Measurements from ENCODE around the gene IFNA7. TPM values are rescaled to one million over a fixed set of nuclear protein-coding genes. Genes with fewer than 3 reads are reported as not detected.
"Not testable (repeated sequence)": the region's sequence is repeated elsewhere in the genome, so short reads cannot be mapped to it uniquely, and the experiment has no call there.

Gene IFNA7
- total RNA-seq, 2 experiments from 2014 or later, result not detected

GRCh38 chr9:21213411-21214326 is 11.7 kb upstream of the IFNA7 start:
- H3K4me1 Mint-ChIP-seq (ENCODE audit: low read depth); H3K9me3 Mint-ChIP-seq (ENCODE audit: insufficient read depth); DNase-seq; H3K27ac Mint-ChIP-seq; H3K36me3 Mint-ChIP-seq (ENCODE audit: low read depth); H3K4me3 Mint-ChIP-seq; POLR2A ChIA-PET: not testable (repeated sequence)
- peaks cover 25% of the 10 kb centered on the region for H3K27me3 Mint-ChIP-seq (ENCODE audit: low read depth)
- ATAC-seq, result peak; percentile 57
- CTCF ChIA-PET, result interaction anchor here (0.7 to 1.8 kb wide), 20 partner anchors 9 to 1317 kb away, joined by 3 to 16 read pairs (median 4); no protein-coding TSS in a partner anchor

GRCh38 chr9:21212160-21212559 is 10.2 kb upstream of the IFNA7 start:
- POLR2A ChIA-PET; H3K4me1 Mint-ChIP-seq (ENCODE audit: low read depth); H3K27ac Mint-ChIP-seq; H3K36me3 Mint-ChIP-seq (ENCODE audit: low read depth); ATAC-seq; H3K9me3 Mint-ChIP-seq (ENCODE audit: insufficient read depth); DNase-seq; H3K4me3 Mint-ChIP-seq: not testable (repeated sequence)
- H3K27me3 Mint-ChIP-seq (ENCODE audit: low read depth), result peaks cover 15% of the 10 kb centered on the region
- CTCF ChIA-PET, result interaction anchor here (1.3 to 2.1 kb wide), 3 partner anchors 17 to 222 kb away, joined by 4 to 9 read pairs (median 4); no protein-coding TSS in a partner anchor

- H3K27me3 Mint-ChIP-seq (ENCODE audit: low read depth), result peaks cover 10% of the 10 kb centered on the region
- H3K36me3 Mint-ChIP-seq (ENCODE audit: low read depth); DNase-seq; H3K4me1 Mint-ChIP-seq (ENCODE audit: low read depth); H3K27ac Mint-ChIP-seq; H3K9me3 Mint-ChIP-seq (ENCODE audit: insufficient read depth); H3K4me3 Mint-ChIP-seq; ATAC-seq: not testable (repeated sequence)
- ChIA-PET CTCF (interaction anchor here (2.1 kb wide), 1 partner anchor 15 kb away, joined by 9 read pairs; no protein-coding TSS in a partner anchor), POLR2A (interaction anchor here (0.6 kb wide), 1 partner anchor 448 kb away, joined by 3 read pairs; no protein-coding TSS in a partner anchor)
These were observed 8.8 kb upstream of the IFNA7 start for GRCh38 chr9:21210782-21211181.

GRCh38 chr9:21210311-21210710 is 8.3 kb upstream of the IFNA7 start:
- Mint-ChIP-seq H3K4me3 (no peak overlapping the region), H3K27me3 (ENCODE audit: low read depth) (peaks cover 9% of the 10 kb centered on the region), H3K4me1 (ENCODE audit: low read depth) (peaks cover 3% of the 10 kb centered on the region), H3K9me3 (ENCODE audit: insufficient read depth) (no peaks in the 10 kb centered on the region), H3K27ac (no peak overlapping the region), H3K36me3 (ENCODE audit: low read depth) (no peaks in the 10 kb centered on the region)
- POLR2A ChIA-PET, result interaction anchor here (0.6 kb wide), 1 partner anchor 448 kb away, joined by 3 read pairs; no protein-coding TSS in a partner anchor
- ATAC-seq (no peak), DNase-seq (no peak)
- CTCF ChIA-PET, result no interaction called here

GRCh38 chr9:21207043-21207442 is 5.0 kb upstream of the IFNA7 start, which contains the start of gene IFNA10:
Gene IFNA10, minus strand, starts transcription at chr9:21207143. Its CDS starts 46 bp downstream, at chr9:21207097.
- H3K36me3 Mint-ChIP-seq (ENCODE audit: low read depth); H3K27ac Mint-ChIP-seq; POLR2A ChIA-PET; H3K9me3 Mint-ChIP-seq (ENCODE audit: insufficient read depth); H3K4me3 Mint-ChIP-seq; DNase-seq; ATAC-seq; H3K4me1 Mint-ChIP-seq (ENCODE audit: low read depth): not testable (repeated sequence)
- CTCF ChIA-PET, result interaction anchor here (1.2 kb wide), 1 partner anchor 12 kb away, joined by 5 read pairs; no protein-coding TSS in a partner anchor
- peaks cover 17% of the 10 kb centered on the region for H3K27me3 Mint-ChIP-seq (ENCODE audit: low read depth)

GRCh38 chr9:21205204-21205603 is 3.2 kb upstream of the IFNA7 start:
- Mint-ChIP-seq H3K4me3 (no peak overlapping the region), H3K4me1 (ENCODE audit: low read depth) (no peaks in the 10 kb centered on the region), H3K9me3 (ENCODE audit: insufficient read depth) (no peaks in the 10 kb centered on the region), H3K27ac (no peak overlapping the region), H3K36me3 (ENCODE audit: low read depth) (no peaks in the 10 kb centered on the region), H3K27me3 (ENCODE audit: low read depth) (peaks cover 26% of the 10 kb centered on the region)
- DNase-seq, result no peak
- POLR2A ChIA-PET, result no interaction called here
- ATAC-seq, result no peak
- CTCF ChIA-PET, result interaction anchor here (1.3 kb wide), 1 partner anchor 8 kb away, joined by 3 read pairs; no protein-coding TSS in a partner anchor

GRCh38 chr9:21194867-21195776 is 6.9 kb downstream of the IFNA7 start:
- H3K9me3 Mint-ChIP-seq (ENCODE audit: insufficient read depth); H3K27ac Mint-ChIP-seq; H3K4me1 Mint-ChIP-seq (ENCODE audit: low read depth); POLR2A ChIA-PET; H3K36me3 Mint-ChIP-seq (ENCODE audit: low read depth): not testable (repeated sequence)
- peak; percentile 69 for DNase-seq
- CTCF ChIA-PET, result interaction anchor here (0.6 to 2.7 kb wide), 52 partner anchors 9 to 883 kb away, joined by 3 to 26 read pairs (median 5); partner anchors contain the start of genes IFNA14 and KLHL9
- ATAC-seq, result peak; percentile 94
- Mint-ChIP-seq H3K4me3 (peak overlapping the region; percentile 33), H3K27me3 (ENCODE audit: low read depth) (peaks cover 19% of the 10 kb centered on the region)

- H3K9me3 Mint-ChIP-seq (ENCODE audit: insufficient read depth); POLR2A ChIA-PET; ATAC-seq; CTCF ChIA-PET; DNase-seq; H3K27ac Mint-ChIP-seq; H3K4me3 Mint-ChIP-seq; H3K36me3 Mint-ChIP-seq (ENCODE audit: low read depth): not testable (repeated sequence)
- peaks cover 10% of the 10 kb centered on the region for H3K4me1 Mint-ChIP-seq (ENCODE audit: low read depth)
- peaks cover 13% of the 10 kb centered on the region for H3K27me3 Mint-ChIP-seq (ENCODE audit: low read depth)
These were observed 14.5 kb downstream of the IFNA7 start, which contains the start of gene IFNA4 for GRCh38 chr9:21187487-21187886. Gene IFNA4, minus strand, starts transcription at chr9:21187587. Its CDS starts 56 bp downstream, at chr9:21187531.

- DNase-seq, result peak; percentile 50
- Mint-ChIP-seq H3K27me3 (ENCODE audit: low read depth) (peaks cover 13% of the 10 kb centered on the region), H3K4me1 (ENCODE audit: low read depth) (peaks cover 10% of the 10 kb centered on the region)
- peak; percentile 90 for ATAC-seq
- H3K27ac Mint-ChIP-seq; H3K36me3 Mint-ChIP-seq (ENCODE audit: low read depth); H3K9me3 Mint-ChIP-seq (ENCODE audit: insufficient read depth); H3K4me3 Mint-ChIP-seq; POLR2A ChIA-PET: not testable (repeated sequence)
- CTCF ChIA-PET, result interaction anchor here (0.6 to 2.8 kb wide), 47 partner anchors 9 to 605 kb away, joined by 3 to 26 read pairs (median 4); partner anchors contain the start of gene IFNA8
These were observed 18.9 kb downstream of the IFNA7 start for GRCh38 chr9:21182810-21183736.

- POLR2A ChIA-PET, result no interaction called here
- H3K4me1 Mint-ChIP-seq (ENCODE audit: low read depth), result no peaks in the 10 kb centered on the region
- no peak overlapping the region for H3K27ac Mint-ChIP-seq
- H3K27me3 Mint-ChIP-seq (ENCODE audit: low read depth), result peaks cover 23% of the 10 kb centered on the region
- no peaks in the 10 kb centered on the region for H3K36me3 Mint-ChIP-seq (ENCODE audit: low read depth)
- H3K4me3 Mint-ChIP-seq, result no peak overlapping the region
- CTCF ChIA-PET, result interaction anchor here (0.7 to 3.0 kb wide), 8 partner anchors 8 to 260 kb away, joined by 3 to 24 read pairs (median 4); no protein-coding TSS in a partner anchor
- no peaks in the 10 kb centered on the region for H3K9me3 Mint-ChIP-seq (ENCODE audit: insufficient read depth)
- DNase-seq, result no peak
- no peak for ATAC-seq
These were observed 27.3 kb downstream of the IFNA7 start for GRCh38 chr9:21174671-21175070.
